GM19328 (cell line): ENCODE data around the gene EIF5B.

Source experiments
- ATAC-seq: cut with Tn5 transposase; IDR thresholded peaks from one replicate; pipeline ENCODE4 v1.9.1; 2021; ENCODE audit warnings: mild to moderate bottlenecking, moderate library complexity; ENCODE audit not compliant: unreplicated experiment

EIF5B gene

GRCh38 chr2:99404039-99404796 lies 67.0 kb downstream of the EIF5B start:
- ATAC-seq, result no peak

GRCh38 chr2:99404797-99405669 lies 67.8 kb downstream of the EIF5B start:
- ATAC-seq, result no peak

DNA sequence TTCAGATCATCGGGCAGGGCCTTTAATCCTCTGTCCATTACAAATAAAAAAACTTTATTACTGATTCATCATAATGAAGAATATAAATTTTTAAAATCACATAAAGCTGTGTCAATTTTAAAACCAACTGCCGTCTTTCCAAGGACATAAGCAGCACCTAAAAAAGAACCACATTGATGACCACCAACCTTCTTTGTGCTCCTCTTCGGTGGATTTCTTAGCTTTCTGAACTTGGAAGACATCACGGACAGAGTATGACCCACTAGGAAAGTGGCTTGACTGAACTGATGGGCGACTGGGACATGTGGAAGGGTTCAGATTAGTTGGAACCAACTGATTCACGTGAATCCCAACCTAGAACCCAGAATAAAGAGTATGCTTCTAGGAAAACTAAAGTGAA lies 68.9 kb downstream of the EIF5B start:
- ATAC-seq, result no peak

GRCh38 chr2:99410276-99410675 lies 73.1 kb downstream of the EIF5B start:
- ATAC-seq, result no peak

DNA sequence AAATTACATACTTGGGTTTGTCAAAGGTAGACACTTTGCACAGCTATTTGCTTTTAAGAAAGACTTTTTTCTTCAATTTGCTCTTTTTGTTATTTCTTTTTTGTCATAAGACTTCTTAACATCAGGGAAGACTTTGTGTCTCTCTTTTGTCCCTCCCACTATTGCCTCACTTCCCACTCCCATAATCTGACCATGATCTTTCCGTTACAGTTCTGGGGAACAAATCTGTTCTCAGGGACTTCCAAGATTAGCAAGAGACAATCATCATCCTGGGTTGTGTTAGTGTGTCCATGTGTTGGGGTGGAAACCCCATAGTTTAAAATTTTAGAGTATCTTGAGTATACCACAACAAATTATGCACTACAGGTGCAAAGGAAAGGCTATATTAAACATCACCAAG lies 77.4 kb downstream of the EIF5B start:
- no peak for ATAC-seq

- no peak for ATAC-seq
Observed at GRCh38 chr2:99417396-99417795, 80.2 kb downstream of the EIF5B start.

- no peak for ATAC-seq
Observed at GRCh38 chr2:99420031-99420430, 82.8 kb downstream of the EIF5B start.

DNA sequence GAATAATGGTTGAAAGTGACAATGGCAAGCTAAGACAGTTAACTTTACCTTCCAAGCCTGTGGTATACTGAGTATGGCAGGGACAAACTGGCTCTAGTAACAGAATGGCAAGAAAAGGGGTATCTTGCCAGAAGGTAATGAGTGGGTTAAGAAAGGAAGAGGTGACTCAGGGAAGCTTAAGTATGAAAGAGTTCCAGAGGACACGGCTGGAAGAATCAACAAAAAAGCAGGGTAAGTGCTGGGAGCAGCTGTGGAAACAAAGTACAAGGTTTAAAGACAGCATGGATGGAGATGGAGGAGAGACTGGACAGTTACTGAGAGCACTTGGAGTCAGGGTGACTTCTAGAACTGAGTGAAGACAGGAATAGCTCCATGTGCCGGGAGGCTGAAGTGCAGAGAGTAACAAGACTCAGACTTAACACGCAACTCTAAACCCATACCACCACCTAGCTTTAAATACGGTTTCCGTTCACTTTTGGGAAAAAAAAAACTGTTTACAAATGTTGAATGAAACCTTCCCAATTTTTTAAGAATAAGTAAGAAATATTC lies 83.6 kb downstream of the EIF5B start:
- ATAC-seq, result no peak

GRCh38 chr2:99421469-99421868 lies 84.3 kb downstream of the EIF5B start:
- no peak for ATAC-seq

DNA sequence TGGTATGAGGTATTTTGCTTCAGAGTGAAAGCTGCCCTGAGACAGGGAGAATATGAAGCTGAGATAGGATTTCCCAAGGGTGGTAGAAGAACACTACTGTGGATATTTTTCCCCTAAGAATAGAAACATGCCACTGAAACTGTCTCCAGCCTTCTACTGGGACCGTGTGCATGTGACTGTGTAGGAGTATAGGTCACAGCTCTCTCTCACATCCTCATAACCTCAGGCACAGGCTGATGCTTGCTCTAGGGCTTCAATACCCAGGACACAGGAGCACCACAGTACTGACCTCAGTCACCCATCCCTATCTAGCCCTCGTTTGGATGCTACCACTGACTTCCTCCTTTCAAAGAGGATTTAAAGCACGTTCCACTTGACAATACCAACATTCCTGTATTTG lies 85.4 kb downstream of the EIF5B start:
- ATAC-seq, result no peak

- ATAC-seq, result no peak
Observed at GRCh38 chr2:99424371-99424770, 87.2 kb downstream of the EIF5B start.

- no peak for ATAC-seq
Observed at GRCh38 chr2:99425022-99425421, 87.8 kb downstream of the EIF5B start.

DNA sequence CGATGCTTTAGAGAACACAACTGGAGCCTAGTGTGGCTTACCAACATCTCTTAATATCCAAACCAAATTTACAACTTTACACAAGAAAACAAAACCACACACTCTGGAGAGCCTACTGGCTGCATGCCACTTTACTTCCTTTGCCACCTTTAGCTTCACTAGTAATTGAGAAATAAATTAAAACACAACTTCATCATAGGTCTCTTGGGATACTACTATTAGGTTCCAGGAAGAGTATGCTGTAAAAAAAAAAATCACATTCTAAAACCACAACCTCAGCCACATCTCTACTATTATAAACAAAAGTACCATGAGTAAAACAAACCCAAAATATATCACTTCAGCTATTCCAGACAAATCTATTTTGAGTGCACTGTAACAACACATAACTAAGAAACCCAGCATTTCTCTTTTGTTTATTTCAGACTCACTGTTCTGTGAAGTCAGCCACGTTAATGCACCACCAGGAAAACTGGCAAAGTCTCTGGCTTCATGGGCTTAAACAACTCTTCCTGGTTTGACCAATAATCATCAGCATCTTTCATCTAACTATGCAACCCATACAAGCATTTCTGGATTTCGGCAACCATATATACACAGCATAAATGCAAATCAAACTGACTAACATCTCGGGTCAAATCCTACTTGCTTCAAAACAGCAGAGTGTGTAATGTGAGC lies 93.6 kb downstream of the EIF5B start:
- no peak for ATAC-seq

GRCh38 chr2:99431587-99432275 lies 94.5 kb downstream of the EIF5B start:
- no peak for ATAC-seq

- ATAC-seq, result no peak
Observed at GRCh38 chr2:99433340-99433739, 96.2 kb downstream of the EIF5B start.

DNA sequence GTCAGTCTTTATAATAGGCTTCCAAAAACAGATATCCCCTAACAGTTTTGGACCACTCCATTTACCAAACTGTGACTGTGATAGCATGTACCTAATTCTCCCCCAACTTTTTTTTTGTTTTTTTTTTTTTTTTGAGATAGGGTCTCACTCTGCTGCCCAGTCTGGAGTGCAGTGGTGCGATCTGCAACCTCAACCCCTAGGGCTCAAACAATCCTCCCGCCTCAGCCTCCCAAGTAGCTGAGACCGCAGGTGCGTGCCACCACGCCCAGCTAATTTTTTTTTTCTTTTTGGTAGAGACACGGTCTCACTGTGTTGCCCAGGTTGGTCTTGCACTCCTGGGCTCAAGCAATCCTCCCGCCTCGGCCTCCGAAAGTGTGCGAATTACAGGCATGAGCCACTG lies 99.7 kb downstream of the EIF5B start:
- no peak for ATAC-seq

DNA sequence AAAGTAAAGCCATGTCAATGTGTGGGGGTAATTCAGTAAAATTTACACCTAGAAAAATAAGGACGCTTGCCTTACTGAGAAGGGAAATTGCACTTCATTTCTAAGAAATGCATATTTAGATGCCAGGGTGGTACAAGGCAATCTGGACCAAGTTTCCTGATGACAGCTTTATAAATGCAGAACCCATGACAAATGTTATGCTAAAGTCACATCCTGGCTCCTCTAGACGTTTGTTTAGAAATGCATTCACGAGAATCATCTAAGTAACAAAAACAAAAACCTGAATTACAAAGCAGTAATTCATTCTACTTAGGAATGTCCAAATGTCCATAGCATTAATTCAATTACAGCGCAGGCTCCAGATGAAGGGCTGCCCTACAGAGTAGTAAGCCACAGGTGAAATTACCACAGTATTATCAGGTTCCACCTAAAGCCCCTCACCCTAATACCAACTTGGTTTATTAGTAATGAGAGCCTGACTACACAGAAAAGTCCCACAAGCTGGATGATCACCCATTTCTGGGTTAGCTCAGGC lies 102.8 kb downstream of the EIF5B start:
- no peak for ATAC-seq

- ATAC-seq, result no peak
Observed at GRCh38 chr2:99442837-99443236, 105.6 kb downstream of the EIF5B start.

- no peak for ATAC-seq
Observed at GRCh38 chr2:99444222-99444621, 107.0 kb downstream of the EIF5B start.

- ATAC-seq, result no peak
Observed at GRCh38 chr2:99445065-99445464, 107.9 kb downstream of the EIF5B start.
